Retina (tissue), 1 donor: Measurements from ENCODE around the gene DAB2IP.
"Not testable (repeated sequence)": the region's sequence is repeated elsewhere in the genome, so short reads cannot be mapped to it uniquely, and the experiment has no call there.

ENCODE experiments used
- DNase-seq: peaks from one replicate; pipeline ENCODE4 v3.0.0-alpha.2; 2016

DAB2IP gene

DNA sequence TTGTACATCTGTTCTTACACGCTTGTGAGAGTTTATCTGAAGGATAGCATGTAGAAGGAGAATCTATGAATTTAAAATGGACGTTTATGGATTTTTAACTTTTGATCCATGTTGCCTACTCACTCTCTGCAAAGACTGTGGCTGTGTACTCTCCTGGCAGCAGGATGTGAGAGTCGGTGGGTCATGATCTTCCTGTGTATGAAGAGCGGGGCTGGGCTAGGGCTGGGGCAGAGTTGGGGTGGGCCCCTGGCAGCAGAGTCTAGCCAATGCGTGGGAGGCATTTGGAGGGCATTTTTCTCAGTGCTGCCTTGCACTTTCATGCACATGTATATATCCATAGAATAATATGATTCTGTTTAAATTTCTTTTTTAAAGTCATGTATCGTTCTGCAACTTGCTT, 24.0 kb upstream of the DAB2IP start:
- DNase-seq = no peak

DNA sequence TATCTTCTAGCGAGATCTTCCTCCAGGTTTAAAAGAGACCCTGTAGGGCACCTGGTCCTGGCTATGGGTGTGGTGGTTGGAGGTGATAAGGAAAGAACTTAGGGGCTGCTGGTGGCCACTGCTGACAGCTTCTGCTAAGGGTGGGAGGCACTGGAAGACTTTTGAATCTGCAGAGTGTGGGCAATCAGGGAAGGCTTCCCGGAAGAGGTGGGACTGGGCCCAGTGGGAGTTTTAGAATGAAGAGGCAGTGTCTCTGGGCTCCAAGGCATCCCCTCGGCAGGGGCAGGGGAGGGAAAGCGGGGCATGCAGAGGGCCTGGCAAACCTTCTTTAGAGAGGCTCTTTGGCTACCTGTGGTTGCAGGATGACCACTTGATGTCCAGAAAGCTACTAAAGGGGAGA, 23.0 kb upstream of the DAB2IP start:
- no peak for DNase-seq

DNA sequence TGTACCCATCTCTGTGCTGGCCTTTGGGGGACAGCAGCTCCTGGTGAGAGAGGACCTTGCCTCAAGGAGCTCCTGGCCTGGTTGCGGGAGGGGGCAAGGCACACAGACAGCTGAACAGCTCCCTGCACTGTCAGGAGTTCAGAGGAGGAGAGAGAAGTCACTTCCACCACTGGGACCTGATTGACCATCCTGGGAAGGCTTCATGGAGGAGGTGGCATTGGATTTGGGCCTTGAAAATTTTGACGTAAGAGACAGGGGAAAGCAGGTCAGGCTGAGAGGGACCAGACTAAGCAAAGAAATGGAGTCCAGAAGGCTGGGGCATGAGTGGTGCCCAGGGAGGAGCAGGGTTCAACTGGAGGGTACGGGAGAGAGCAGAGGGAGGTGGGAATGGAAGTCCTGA, 20.3 kb upstream of the DAB2IP start:
- DNase-seq = no peak

DNA sequence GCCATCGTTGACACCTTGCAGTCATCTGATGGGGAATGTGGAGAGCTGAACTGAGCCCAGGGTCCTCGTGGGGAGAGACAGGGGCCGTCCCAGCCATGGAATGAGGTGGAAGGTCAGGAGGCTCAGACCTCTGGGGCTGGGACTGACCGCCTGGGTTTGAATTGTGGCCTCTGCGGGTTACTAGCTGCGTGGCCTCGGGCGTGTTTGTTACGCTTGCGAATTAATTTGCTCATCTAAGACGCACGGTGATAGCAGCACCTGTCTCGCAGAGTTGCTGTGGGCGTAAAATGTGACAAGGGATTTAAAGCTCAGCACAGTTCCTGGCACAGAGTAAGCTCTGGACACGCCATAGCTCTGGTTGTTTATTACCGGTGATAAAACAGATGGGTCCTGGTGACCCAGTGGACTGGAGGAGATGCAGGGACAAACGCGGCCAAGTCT, 19.4 kb upstream of the DAB2IP start:
- peak; percentile 43 for DNase-seq

DNA sequence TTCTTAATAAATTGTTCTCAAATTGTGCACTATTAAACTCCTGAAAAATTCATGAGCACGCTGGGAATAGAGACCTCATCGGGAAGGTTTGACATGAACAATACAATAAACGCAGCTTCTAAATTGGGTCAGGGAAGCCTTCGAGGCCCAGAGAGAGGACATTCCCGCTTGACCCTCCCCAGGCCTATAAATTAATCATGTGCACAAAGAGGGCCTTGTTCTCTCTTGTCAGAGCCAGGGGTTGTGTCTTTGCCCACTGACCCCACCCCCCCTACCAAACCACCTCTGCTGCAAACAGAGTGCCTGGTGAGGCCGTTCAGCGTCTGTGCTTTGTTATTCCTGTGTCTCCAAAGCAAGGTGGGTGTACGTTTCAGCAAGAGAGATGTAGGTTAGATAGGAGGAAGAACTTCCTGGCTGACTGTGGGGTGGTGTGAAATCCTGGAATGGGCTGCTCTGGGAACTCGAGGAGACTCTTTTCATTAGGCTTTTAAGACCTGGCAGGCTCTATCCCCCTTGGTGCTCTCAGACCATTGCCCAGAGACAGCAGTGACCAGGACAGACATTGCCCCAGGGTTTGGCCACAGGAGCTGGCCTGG, 18.2 kb upstream of the DAB2IP start:
- peak; percentile 83 for DNase-seq

DNA sequence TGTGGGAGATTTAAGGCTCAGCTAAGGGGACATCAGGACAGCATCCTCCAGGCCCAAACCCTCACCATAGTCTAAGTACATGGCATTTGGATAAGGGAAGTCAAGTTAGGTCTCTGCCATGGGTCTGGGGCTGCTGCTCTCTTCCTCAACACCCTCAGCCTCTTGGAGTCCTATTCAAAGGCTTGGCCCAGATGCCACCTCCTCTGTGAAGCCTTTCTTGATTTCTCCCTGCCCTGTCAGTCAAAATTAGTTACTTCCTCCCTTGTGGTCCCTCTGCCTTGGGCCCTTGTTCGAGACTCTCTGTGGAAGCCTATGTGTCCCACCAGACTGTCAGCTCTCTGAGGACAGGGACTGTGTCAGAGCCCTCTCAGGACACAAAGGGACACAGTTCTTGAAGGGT, 17.7 kb upstream of the DAB2IP start:
- DNase-seq = no peak

DNA sequence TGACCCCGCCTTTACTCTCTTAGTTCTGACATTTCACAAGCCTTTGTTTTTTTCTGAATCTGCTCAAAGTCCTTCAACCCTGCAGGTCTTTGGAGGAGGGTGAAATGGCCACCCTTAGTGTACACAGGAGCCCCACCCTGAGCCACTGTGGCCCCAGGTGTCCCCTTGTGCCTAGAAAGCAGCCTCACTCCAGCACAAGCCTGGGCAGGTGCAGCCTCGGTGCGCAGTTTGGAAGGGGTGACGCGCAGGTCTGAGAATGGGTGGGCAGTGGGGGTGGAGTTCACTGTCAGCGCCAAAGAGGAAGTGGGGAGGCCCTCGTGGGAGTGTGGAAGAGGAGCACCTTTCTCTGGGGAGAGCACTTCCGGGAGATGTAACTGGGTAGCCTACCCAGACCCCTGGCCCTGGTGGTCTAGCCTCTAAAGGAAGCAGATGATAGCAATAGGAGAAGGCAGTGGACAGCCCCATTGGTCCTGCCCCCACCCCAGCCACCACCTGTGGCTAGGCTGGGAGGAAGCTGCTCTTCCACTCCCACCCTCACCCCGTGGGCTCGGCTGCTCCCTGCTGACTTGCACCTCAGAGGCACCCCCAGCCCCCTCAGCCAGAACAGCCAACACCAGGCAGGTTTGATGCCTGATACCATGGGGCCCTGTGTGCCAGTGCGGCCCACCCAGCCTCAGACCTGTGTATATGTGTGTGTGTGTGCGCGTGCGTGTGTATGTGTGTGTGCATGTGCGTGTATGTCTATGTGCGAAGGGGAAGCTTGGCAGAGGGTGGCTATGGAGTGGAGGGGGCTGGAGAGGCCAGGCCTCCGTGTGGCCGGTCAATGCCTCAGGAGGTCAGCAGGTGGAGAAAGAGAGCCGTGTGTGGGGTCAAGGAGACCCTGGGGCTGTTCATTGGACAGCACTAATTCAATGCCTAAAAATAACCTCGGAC, 16.8 kb upstream of the DAB2IP start:
- peak; percentile 80 for DNase-seq

DNA sequence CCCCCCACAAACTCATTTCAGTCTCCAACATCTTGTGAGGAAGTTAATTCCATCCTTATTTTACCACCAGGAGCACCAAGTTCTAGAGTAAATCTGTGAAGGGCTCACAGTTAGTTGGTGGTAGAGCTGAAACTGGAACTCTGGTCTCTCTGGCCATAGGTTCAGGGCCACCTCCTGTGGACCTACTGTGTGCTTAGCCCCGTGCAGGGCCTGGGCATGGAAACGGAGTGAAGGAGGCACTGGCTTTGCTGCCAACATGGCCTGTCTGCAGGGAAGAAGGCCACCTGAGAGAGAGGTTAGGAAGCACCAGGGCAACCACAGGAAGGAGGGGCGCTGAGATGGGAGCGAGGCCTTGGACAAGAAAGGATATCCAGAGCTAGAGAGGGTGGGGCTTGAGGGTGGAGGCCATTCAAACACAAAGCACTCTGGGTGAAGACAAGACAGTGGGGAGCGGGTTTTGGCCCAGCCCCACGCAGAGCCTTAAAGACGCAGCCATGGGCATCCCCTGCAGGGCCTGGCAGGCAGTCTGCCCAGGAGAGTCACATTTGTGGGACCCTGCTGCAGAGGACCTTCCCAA, 16.0 kb upstream of the DAB2IP start:
- no peak for DNase-seq

DNA sequence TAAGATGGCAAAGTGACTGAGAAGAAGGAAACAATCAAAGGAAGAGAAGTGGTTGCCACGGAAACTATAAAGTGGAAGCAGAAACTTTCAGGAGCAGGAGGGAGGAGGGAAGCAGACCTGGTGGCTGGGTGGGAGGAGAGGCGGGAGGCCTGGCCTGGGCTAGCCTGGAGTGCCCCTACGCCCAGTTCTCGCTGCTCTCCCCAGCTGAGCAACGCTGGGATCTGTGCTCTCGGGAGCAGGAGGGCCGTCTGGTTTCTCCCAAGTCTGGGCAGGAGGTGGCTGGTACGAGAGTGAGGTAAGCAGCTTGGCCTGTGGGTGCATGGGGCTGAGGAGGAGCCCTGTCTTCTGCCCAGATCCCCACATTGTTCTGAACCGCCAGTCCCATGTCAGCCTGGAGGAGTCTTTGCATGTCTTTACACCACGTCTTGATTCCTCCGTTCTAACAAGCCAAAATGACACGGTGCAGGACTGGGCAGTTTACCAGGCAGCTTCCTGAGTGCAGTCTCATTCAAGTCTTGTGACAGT, 15.0 kb upstream of the DAB2IP start:
- peak; percentile 47 for DNase-seq

DNA sequence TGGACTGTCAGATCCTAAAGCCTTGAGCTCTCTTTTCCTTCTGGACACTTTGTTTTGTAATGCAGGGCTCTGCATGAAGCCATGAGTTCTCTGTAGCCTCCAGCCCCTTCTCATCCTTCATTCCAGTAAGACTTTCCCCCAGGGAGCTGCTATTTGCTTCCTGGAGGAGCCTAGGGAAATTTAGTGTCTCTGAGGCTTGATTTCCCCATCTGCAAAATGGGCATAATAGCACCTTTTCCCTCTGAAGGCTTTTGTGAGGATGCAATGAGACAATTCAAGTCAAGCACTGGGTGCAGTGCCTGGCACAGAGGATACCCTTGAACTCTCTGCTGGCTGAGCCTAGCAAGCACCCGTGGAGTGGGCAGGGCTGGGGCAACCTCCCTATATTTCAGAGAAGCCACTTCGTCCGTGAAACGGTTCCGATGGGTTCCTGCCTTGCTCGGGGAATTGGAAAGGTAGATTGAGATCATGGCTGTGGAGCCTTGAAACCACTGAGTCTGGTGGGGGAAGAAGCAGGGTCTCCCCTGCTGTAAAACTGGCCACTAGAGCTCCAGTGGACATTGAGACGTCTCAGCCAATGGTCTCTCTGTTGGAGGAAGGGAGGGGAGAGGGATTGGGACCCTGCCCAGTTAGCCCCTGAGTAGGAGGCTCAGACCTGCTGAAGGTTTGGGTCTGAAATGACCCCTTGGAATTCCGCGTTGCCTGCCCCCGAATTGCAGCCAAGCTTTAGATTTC, 14.3 kb upstream of the DAB2IP start:
- no peak for DNase-seq

DNA sequence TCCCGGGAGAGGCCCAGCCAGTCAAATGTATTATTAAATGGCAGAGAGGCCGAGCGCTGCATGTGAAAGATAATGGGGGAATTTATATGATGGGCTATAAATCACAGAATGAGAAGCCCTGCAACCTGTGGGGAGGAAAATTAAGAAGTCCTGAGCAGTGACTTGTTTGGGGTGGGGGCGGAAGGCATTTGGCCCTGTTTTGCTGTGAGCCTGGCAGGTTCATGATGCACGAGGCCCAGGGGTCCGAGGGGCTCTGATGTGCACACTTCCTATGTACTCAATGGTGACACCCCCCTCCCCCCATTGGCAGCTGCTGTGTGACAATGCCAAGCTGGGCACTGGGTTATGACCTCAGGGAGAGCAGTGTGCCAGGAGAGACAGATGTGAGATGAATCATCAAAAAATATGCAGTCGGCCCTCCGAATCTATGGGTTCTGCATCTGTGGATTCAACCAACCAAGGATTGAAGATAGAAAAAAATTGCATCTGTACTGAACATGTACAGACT, 13.7 kb upstream of the DAB2IP start:
- DNase-seq = no peak

DNA sequence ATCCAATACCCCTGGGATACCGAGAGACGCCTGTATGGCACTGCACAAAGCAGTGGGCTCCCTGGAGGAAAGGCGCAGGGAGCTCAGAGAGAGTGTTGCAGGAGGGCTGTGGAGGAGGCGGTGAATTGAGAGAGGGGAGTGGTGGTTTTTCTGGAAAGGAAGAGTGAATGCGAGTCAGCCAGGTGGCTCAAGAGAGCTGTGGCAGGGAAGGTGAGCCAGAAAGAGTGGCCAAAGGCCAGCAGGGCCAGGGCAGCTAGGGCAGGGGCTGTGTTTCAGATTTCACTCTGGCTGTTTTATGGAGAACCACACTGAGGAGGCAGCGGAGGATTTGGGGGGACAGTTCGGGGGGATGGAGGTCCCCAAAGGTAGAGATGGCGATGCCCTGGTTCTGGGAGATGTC, 13.0 kb upstream of the DAB2IP start:
- no peak for DNase-seq

DNA sequence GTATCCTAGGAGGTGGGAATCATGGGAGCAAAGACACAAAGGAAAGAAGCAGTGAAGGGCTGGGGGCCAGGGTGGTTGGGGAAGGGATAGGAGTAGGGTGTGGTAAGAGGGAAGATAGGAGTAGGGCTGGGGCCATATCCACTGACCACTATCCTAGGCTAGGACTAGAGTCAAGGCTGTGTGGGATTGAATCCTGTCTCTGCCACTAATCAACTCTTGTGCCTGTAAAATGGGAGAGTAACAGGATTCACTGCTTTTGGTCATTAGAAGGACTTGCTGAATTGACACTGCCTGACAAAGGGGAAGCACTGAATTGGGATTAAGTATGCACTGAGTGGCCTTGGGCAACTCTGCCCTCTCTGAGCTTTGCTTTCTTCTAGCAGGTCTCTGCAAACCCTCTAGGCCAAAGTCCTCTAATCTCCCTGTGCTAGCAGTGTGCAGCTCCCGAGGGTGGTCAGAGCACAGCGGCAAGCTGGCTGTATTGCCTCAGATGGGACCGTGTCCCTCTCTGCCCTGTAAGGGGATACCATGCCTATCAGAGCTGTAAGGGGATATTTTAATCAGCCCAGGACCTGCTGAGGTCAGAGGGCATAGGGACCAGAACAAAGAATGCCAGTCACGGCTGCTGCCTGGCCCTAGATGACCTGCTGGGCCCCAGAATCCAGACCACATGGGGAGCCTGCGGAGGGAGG, 12.4 kb upstream of the DAB2IP start:
- DNase-seq = no peak

DNA sequence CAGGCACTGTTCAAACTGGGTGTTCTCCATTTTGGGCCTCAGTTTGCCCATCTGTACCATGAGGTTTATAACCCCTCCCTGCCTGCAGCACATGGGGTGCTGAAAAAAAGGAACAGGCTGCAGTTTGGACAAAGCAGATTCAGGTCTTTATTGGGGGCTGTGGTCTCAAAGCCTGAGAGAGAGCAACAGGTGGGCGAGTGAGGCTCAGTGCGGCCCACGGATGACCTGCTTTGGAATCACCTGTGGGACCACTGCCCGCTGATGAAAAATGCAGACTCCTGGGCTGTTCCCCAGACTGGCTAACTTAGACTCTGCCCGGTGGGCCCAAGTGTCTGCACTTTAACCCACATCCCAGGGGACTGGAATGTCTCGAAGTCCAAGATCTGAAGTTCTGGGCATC, 11.8 kb upstream of the DAB2IP start:
- no peak for DNase-seq

DNA sequence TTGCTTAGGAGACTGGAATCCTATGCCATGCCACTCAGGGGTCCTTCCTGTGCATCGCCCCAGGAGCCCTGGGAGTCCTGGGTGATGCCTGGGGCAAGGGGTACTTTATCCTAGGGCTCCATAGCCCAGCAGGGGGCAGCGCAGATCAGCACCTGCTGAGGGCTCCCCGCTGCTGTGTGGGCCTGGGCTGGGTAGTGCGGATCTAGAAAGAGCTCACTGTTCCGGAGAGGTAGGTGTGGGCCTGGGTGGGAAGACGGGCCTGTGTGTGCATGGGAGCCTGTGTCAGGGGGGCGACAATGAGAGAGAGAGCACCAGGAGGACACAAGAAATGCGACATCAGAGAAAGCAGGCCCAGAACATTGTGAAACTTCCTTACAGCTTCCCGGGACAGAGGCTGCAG, 11.4 kb upstream of the DAB2IP start:
- peak; percentile 56 for DNase-seq

DNA sequence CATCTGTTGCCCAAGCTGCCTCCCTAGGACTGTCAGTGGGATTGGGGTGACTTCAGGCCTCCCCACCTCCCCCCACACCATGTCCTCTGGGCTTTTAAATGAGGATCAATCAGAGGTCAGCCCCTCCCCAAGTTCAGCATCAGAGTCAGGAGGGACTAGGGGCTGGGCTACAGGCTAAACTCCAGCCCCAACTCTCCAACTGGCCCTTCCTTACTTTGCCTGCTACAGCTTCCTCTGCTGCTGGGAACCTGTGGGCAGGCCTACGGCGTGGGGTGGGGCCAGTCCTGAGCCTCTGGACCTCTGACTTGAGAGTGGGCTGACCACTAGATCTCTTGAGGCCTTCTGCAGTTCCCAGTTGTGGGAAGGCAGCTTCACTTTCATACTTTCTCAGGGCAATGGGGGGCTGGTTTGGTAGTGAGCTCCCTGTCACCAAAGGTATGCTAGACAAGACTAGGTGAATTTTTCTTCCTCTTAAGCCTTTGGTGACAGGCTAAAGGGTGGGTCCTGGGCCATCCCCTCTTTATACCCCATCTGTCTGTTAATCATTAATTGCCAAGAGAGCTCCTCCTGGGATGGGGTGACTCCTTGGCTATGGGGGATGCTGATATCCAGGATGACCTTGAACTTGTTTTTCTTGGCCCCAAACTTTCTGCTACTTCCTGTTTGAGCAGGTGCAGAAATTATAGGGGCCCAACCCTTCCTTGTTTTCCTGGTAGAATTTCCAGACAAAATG, 10.8 kb upstream of the DAB2IP start:
- DNase-seq = no peak

DNA sequence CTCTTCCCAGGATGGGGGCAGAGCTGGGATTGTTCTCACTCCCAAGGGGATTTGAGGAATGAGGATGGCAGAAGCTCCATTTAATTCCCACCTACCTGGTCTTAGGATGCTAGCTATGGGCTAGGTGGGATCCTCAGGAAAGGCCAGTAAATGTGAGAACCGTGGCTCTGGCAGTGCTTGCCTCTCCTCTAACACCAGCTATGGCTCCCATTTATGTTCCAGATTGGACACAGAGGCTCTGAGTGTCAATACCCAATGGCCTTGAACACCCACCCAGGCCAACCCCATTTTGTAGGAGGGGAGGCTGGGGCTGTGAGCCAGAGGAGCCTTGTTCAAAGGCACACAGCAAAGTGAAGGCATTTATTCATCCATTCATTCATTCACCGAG, 10.2 kb upstream of the DAB2IP start:
- DNase-seq = no peak

DNA sequence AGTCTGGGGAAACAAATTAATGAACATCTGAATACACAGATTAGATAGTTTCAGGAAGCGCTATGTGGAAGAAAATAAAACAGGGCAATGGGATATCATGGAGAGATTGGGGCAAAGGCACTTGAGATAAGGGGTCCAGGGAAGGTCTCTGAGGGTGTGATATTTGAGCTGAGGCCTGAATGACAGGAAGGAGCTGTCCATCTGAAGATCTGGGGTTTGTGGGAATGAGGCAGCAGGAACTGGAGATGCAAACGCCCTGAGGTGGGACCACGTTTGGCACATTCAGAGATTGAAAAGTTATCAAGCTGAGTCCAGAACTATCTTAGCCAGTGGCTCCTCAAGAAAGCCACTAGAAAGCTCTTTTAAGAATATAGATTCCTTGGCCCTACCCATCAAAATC, 8.7 kb upstream of the DAB2IP start:
- DNase-seq = no peak

DNA sequence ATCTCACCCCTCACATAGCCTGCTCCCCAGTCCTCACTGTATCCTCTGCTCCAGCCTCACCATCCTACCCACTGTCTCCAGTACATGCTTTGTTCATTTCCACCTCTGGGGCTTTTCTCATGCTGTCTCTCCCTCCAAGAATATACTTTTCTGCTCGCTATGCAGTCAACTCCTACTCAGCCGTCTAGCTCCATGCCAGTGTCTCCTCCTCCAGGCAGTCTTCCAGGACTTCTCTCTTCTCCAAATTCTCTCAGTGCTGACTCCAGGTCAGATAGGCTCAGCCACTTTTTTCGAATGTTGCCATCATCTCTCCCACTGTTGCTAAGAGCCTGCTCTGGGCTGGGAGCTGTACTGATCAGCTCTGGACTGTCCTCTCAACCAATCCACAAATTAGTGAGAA, 8.0 kb upstream of the DAB2IP start:
- DNase-seq = no peak

DNA sequence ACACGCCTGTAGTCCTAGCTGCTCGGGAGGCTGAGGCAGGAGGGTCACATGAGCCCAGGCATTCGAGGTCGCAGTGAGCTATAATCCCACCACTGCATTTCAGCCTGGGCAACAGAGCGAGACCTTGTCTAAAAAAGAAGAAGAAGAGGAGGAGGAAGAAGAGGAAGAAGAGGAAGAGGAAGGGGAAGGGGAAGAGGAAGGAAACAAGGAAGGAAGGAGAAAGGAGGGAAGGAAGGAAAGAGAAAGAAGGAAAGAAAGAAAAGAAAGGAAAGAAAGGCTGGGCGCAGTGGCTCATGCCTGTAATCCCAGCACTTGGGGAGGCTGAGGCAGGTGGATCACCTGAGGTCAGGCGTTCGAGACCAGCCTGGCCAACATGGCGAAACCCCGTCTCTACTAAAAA, 7.4 kb upstream of the DAB2IP start:
- not testable (repeated sequence) for DNase-seq

DNA sequence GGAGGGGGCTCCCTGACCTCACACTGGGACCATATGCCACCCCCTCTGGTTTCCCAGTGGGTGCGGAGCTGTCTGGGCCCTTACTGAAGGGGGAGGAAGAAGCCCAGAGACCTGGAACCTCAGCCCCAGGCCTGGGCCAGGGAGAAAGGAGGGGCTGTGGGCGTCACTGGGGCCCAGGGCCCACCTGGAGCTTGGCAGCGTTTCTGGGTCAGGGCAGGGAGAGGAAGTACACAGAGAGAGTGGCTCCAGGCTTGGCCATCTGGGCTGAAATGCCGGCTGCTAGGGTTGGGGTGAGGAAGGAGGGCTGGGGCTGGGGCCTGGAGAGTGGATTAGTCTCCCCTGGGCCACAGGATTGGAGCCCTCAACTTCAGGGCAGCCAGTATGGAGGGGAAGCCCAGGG, 6.4 kb upstream of the DAB2IP start:
- peak; percentile 82 for DNase-seq
